ENCODE results near the gene GRIP2.

Gene GRIP2

DNA sequence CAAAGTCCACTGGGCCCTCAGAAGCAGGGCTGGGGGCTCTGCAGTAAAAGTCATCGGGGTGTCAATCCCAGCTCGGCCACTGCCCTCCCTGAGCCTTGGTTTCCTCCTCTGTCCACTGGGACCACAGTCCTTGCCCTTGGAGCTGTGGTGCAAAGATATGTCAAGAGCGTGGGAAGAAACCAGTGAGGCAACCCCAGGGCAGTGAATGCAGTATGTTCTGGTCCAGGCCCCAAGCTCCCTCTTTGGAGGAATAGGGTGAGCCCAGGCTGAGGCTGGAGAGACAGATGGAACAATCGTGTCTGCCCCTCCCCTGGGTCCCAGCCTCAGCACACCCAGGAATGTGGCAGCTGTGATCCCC, 779 bp downstream of the GRIP2 start:
- DNase-seq (ENCODE audit: low read depth in 1 of 2, low spot score in 1 of 2) = no peak

DNA sequence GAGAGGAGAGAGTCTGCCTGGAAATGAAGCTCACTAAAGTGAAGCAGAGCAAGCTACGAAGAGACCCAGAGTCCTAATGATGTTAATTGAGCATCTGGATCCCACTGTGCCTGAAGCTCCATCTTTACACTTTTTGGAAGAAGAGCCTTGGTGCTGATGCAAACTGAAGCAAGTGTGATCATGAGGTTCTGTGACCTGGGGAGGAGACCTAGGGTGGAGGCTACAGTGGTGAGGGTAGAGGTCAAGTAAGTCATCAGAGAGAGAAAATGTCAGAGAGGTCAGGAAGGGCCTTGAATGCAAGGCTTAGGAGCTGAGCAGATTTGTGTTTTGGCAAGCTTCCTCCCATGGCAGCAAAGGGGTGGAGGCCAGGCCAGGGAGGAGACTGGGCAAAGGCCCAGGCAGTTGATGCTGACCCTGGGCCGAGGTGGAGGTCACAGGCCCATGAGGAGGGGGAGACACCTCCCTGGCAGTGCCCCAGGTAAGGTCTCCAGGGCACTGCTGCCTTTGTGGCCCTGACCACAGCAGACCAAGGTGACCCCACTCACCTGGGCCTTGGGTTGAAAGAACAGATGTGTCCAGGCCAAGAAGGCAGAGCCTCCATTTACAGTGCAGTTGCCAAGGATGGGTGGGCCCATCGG, 1.6 kb downstream of the GRIP2 start:
- DNase-seq (ENCODE audit: low read depth in 1 of 2, low spot score in 1 of 2) = no peak

DNA sequence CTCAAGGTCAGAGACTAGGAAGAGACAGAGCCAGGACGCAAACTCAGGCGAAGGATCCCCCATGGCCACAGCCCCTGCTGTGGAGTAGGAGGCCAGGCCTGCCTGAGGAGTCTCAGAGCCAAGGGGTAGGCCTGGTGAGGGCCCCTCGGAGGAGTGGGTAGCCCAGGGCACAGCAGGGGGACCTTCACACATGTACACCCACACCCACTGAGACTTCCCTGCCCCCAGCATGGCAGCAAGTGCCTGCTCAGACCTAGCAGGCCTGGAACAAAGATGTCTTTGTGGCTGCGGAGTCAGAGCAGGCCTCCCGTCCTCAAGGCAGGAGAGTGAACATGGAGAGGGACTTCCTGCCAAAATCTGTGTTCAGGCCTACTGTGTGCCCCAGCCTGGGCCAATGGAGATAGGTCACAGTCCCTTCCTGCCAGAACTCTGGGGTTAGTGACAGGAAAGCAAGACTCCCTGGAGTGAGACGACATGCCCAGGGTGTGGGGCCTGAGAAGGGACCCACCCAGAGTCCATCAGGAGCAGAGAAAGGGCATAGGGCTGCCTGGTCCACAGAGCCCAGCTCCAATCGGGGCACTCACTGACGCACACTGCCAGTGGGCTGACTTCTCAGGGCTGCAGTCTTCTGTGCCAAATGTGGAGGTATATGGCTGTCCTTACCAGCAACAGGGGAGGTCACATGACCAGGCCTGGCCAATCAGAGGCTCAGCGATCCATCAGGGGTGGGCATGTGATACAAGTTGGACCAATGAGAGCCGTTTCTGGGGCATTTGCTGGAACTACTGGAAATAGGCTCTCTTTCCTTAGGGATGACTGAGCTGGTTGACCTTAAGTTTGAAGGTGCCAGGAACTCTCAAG, 2.3 kb downstream of the GRIP2 start:
- no peak for DNase-seq (ENCODE audit: low read depth in 1 of 2, low spot score in 1 of 2)

DNA sequence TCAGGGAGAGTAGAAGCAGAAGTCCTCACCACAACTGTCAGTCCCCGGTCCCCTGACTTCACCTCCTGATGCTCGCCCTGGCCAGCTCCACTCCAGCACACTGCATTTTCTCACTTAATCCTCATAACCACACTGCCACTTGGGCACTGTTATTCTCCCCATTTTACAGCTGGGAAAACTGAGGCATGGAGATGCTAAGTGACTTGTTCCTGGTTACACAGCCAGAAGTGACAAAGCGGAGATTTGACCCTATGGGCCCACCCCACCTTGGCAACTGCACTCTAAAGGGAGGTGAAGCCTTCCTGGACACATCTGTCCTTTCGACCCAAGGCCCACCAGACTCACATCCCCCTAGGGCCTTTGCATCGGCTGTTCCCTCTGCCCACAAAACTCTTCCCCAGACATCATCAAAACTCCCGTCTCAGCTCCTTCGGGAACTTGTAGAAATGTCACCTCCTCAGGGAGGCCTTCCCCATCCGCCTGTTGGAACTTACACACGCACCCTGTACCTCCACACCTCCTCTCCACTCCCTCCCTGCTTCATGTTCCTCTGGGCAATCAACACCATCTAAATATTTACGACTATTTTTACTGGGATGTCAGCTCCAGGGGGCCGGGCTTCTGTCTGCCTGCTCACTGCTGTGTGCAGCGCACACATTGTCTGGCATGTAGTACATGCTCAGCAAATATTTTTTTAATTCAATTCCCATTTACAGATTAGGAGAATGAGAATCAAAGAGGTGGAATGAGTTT, 3.1 kb downstream of the GRIP2 start:
- no peak for DNase-seq (ENCODE audit: low read depth in 1 of 2, low spot score in 1 of 2)

DNA sequence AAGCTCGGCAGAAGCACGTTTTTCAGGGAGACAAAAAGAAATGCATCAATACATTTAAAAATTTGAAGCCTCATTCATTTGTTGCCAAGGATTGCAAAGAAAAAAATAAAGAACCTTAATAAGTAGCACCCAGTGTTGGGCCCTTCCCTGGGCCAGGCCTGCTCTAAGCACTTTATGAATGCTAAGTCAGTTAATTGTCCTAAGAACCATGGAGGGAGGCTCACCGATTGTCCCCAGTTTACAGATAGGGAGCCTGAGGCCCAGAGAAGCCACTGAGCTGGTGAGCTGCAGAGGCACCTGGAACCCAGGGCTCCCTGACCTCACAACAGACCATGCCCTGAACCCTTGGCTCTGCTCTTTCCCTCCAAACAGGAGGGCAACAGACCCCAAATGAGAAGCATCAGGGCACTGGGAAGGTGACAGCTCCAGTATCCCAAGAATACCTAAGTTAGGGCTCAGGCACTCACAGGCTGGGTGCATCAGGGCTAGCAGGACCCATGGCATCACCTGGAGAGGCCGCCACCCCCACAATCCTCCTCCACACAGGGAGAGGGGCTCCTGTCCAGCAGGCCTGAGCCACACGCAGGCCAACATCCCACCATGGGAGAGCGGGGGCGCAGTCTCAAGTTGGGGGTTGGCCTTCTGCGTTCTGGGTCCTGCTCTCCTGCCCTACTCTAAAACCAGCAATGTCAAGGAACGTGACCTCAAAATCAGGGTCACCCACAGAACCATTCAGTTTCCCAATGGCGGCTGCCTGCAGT, 3.9 kb downstream of the GRIP2 start:
- no peak for DNase-seq (ENCODE audit: low read depth in 1 of 2, low spot score in 1 of 2)

DNA sequence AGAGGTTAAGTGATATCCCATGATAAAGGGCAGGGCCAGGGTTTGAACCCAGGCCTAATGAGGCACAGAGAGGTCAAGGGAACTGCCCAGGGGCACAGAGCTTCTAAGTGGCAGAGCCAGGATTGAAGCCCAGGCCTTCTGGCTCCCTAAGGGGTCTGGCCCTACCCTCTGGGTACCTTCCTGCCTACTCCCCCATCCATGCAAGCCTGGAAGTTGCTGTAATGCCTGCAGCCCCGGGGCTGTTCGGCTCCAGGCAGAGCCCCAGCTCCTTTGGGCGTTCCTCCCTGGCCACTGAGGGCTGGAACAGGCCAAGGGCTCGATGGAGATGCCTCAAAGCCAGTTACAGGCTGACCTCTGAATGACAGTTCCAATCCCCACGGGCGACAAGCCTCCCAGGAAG, 4.5 kb downstream of the GRIP2 start:
- no peak for DNase-seq (ENCODE audit: low read depth in 1 of 2, low spot score in 1 of 2)

DNA sequence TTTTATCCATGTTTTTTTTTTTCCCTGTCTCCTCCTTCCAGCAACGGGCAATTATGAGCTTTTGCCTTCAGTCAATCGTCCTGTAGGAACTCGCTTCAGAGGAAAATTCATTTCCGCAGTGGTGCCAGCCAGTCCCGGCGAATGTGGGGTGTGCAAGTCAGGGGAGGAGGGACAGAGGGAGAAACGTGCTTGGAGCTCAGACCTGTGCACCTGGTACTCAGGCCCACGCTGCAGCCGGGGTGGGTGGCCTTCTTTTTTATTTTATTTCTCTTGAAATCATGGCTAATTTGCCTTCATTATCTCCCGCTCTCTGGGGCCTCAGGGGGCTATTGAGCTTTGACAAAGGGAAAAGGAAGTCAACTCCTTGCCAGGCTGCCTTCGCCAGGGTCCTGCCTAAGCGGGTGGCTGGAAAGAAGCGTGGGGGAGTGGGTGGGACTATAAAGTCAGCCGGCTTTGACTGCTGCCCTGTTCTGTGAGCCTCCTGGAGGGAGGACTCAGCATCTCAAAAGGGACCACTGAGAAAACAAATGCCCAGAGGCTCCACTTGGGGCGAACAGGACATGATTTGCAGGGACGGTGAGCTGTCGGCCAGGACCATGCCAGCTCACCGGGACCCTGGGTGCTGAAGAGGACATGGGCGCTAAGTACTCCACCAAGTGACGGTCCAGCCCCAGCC, 5.5 kb downstream of the GRIP2 start:
- no peak for DNase-seq (ENCODE audit: low read depth in 1 of 2, low spot score in 1 of 2)

DNA sequence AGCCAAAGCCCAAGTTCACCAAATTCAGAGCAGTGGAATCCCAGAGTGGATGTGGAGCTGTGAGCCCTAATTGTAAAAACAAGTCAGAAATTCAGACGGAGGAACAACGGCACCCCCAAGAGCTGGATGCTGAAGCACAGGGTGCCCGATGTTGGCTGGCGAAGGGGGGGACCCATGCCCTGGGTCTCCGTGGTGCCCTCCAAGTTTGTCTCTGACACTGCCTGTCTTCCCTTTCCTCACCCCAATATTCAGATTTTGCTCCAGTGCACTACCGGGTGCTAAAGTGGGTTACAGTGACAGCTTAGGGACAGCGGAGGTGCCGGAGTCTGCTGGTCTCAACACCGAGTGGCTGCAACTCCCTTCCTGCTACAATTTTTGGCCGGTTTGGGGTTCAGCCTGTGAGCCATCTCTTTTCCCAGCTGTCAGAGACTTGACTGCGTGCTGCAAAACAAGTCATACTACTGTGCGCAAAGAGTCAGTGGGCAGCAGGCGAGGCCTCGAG, 6.6 kb downstream of the GRIP2 start:
- no peak for DNase-seq (ENCODE audit: low read depth in 1 of 2, low spot score in 1 of 2)

DNA sequence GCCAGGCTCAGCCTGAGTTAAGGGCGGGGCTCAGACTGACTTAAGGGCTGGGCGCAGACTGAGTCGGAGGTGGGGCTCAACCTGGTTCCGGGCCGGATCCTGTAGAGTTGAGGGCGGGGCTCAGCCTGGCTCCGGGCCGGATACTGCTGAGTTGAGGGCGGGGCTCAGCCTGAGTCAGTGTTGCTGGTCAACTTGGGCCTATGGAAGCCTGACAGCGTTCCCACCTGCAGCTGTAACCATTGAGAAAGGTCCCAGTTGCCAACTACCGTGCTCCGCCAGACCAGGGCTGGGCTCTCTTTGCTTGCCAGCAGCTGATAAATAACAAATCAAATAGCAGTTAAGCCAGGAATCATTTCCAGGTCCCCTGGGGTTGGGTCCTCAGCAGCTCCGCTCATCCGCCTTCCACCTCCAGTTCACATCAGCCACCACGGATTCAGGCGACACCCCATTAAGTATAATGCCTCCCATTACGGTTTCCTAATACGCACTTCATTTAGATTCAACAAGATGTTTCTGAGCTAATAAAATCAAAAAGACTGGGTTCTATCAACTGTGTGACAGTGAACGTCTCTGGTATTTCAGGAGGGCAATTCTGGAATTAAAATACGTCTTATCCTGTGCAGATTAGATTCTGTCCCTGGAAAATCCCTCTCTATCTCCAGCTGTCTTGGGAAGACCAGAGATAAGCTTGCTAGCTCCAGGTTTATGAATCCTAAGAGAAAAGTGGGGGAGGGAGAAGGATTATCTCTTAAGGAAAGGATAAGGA, 7.3 kb downstream of the GRIP2 start:
- no peak for DNase-seq (ENCODE audit: low read depth in 1 of 2, low spot score in 1 of 2)

DNA sequence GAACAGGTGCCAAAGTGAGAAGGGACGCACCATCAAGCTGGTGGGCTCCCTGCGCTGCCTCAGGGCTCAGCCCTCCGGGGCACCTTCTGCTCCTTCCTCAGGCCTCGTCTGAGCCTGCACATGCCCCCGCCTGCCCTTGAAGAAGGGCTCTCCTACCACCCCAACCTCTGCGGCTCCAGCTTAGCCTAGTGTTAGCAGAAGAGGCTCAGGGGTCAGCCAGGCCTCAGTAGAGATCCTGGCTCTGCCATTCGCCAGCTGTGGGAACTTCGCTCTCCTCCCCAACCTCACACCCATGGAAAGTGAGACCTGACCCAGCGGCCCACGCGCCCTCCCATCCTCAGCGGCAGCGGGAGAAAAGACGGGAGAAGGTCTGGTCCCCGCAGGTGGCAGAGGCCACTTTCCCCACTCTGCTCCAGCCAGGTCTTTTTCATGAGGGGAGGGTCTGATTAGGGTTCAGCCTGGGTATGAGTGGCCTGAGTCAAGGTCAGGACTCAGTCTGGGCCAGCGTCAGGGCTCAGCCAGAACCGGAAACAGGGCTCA, 8.2 kb downstream of the GRIP2 start:
- no peak for DNase-seq (ENCODE audit: low read depth in 1 of 2, low spot score in 1 of 2)

DNA sequence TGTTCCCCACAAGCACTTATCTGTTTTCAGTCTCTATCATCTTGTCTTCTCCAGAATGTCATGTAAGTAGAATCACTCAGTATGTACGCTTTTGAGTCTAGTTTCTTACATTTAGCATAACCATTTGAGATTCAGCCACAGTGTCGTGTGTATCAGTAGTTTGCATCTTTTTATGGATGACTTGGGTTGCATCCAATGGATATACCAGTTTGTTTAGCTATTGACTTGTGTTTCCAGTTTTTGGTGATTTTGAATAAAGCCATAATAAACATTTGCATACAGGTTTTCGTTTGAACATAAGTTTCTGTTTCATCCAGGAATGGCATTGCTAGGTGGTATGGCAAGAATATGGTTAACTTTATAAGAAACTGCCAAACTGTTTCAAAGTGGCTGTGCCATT, 12.1 kb downstream of the GRIP2 start:
- no peak for DNase-seq (ENCODE audit: low read depth in 1 of 2, low spot score in 1 of 2)

DNA sequence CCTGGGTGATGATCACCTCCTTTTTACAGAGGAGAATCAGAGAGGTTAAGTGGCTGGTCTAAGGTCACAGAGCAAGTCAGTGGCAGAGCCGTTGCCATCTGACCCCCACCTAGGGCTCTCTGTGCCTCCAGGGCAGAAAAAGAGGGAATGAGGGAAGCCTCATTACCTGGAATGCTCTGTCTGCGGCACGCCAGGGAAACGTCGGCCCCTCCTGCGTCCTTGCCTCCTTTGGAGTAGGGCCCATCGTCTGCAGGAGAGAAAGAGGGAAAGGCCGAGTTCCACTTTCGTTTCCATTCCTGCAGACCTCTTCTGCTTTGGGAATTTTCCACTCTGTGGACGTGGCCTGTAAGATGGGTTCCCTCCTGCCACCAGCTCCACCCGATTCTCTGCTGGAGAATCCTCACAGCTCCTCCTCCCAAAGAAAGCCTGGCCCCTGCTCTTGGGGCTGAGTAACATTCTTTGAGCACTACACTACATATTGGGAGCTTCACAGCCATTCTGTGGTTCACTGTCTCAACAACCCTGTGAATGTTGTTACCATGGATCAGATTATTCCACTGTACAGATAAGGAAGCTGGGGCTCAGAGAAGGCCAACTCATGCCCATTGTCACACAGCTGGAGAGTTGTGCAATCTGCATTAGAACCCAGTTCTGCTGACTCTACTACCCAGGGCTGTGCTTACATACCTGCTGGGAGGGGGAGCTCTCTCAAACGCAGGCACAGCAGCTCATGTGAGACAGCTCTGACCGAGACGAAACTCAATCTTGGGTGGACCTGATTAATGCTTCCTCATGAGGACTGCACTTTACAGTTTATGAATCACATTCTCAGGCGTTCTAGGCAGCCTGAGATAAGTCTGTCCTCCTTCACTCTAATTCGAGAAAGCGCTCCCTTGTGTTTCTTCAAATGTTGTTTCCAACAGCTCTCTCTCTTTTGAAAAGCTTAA, 14.2 kb downstream of the GRIP2 start:
- DNase-seq (ENCODE audit: low read depth in 1 of 2, low spot score in 1 of 2) = no peak

DNA sequence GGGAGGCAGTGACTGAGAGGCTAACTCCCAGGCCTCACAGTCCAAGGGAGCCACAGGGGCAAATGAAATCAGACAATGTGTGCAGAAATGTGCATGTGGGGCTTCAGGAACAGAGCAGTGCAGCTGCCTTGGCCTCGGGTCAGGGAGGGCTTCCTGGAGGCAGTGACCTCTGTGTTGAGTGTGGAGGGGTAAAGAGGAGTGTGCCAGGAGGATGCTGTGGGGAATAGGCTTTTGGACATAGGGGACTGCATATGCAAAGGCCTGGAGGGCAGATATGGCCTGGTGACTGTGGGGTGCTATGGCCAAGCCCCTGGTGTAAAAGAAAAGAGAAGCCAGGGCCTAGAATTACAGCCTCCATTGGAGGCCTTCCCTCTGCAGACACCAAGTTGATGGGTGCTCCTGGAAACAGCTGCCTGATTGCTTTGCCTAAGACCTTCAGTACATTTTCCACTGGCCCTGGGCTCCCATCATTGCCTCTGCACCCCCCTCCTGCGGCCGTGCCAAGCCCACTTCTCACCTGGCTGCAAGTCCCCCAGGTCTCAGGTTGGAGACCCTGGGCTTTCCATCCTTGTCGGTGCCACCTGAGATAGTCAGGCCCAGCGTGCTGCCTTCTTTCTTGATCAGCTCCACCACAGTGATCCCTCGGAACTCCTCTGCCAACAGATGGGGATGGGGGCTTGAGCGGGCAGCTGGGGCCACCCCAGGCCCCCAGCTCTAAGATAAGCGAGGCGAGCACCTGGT, 15.1 kb downstream of the GRIP2 start:
- DNase-seq (ENCODE audit: low read depth in 1 of 2, low spot score in 1 of 2) = no peak

DNA sequence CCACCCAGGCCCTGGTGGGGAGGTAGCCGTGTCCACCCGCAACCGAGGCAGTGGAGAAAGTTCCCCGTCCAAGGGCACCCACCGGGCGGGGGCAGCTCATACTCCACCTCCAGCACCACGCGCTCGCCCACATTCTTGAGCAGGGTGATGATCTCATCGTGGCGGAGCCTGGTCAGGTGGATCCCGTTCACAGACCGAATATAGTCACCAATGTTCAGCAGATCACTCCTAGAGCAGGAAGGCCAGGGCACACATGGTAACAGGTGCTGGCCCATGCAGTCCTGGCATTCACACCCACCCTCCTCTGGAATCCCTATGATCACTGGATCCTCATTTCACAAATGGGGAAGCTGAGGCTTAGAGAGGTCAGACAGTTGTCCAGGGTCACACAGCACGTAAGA, 15.8 kb downstream of the GRIP2 start:
- no peak for DNase-seq (ENCODE audit: low read depth in 1 of 2, low spot score in 1 of 2)

DNA sequence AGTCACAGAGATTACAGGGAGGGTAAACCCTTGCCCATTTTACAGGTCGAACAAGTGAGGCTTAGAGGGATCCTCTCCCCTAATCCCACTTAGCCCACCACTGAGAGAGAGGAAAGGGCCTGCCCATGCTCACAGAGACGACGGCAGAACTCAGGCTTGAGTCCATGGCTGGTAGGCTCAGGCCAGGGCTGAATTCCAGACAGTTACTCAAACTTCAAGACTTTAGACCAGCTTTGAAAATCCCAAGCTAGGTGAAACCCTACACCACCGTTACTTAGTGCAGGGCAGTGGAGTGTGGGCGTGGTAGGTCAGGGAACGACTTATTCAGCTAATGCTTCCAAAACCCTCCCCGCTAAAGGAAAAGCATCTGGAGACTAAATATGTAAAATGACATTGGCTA, 16.4 kb downstream of the GRIP2 start:
- no peak for DNase-seq (ENCODE audit: low read depth in 1 of 2, low spot score in 1 of 2)

DNA sequence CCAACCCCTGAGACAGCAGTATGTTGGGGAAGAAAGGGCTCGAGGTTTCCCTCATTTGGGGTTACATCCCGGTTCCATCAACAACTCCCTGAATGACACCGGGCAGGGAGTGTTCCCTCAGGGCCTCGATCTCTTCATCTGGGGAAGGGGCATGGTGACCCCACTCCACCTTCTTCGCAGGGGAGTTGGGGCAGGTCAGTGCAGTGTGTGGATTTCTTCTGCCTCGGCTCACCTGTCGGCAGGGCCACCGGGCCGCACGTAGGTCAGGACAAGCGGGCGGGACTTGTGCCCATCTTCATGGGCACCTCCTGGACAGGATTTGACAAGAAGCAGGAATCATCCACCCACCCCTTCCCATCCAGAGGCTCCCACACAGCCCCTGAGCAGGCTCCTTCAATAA, 17.4 kb downstream of the GRIP2 start:
- no peak for DNase-seq (ENCODE audit: low read depth in 1 of 2, low spot score in 1 of 2)

DNA sequence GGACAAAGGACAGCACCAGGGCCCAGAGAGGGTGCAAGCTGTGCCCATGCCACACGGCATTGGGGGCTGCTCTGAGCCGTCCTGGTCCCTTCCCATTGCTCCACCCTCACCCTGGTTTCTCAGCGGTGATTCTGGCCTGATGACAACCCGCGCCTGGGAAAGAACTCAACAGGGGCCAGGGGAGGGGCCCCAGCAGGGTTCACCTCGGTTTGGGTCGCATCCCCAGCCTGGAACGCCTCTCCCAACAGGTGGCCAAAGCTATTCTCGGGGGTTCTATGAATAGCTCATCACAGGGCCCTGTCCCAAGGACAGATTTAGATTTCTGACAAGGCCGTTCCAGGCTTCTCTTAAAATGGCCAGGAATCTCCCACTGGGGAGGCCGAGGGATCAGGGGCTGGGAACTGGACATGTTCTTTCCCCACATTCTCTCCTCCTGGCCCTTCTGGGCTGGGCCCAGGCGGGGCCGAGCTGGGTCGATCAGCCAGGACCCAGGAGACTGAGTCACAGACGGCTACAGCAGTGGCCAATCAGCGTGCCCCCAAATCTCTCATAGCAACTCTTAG, 17.9 kb downstream of the GRIP2 start:
- no peak for DNase-seq (ENCODE audit: low read depth in 1 of 2, low spot score in 1 of 2)

DNA sequence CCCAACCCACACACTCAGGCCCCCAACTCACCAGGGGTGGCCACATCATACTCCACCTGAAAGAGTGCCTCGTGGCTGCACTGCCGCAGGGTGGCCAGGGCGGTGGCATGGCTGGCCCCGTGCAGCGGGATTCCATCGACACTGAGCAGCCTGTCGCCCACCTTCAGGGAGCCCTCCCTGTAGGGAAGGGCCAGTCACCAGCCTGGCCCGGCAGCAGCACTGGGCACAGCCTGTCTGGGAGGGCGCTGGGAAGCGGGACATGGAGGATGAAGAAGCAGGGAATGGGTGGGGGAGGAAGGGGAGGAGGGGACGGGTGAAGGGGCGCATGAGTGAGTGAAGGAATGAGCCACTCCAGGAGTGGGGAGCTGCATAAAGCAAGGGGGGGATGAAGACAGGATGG, 18.5 kb downstream of the GRIP2 start:
- no peak for DNase-seq (ENCODE audit: low read depth in 1 of 2, low spot score in 1 of 2)

Measured in activated T-helper 1 cell treated with anti-CD3 and anti-CD28 coated beads, Interleukin-2, amount 50 U/mL, for 16 hours (primary cell).